ENCODE results near the gene CTIF.
"Not testable (repeated sequence)": the region's sequence is repeated elsewhere in the genome, so short reads cannot be mapped to it uniquely, and the experiment has no call there.

The CTIF gene

DNA sequence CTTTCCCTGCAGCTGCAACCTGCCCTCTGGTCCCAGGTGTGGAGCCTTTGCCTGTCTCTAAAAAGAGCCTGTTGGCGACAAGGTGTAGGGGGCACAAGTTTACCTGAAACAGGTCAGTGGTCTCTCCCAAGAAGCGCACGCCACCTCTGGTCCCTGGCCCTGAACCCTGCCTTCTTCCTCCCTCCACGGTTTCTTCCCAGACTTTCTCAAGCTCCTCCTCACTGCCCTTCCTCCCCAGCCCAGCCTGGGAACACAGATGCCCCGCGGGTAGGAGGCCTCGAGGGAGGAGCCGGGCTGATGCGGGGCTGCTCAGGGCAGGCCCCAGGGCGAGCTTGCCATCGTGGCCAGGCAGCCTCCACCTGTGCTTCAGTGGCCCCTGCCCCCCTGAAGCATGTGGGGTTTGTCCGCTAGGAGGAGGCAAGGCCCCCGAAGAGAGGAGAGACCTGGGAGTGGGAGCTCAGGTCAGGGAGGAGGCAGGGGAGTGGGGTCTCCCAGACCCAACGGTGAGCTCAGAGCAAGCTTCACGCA is 322.4 kb downstream of the CTIF start:
- no peak for DNase-seq

DNA sequence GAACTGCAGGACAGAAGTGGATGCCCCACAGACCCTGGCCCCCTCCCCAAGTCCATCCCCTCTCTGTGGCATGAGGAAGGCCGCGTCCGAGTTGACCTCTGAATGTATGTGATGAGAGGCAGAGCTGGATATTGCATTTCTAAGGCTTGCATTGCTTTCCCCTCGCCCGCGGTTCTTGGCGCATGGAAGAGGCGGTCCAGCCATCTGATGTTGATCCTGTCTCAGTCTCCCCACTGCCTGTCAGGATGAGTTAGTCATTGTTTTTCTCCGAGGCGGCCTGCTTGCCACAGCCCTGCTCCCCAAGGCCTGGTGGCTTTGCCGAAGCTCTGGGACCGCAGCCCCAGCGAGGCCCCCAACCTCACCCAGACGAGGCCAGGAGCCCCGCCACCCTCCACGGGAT is 323.3 kb downstream of the CTIF start:
- DNase-seq = no peak

DNA sequence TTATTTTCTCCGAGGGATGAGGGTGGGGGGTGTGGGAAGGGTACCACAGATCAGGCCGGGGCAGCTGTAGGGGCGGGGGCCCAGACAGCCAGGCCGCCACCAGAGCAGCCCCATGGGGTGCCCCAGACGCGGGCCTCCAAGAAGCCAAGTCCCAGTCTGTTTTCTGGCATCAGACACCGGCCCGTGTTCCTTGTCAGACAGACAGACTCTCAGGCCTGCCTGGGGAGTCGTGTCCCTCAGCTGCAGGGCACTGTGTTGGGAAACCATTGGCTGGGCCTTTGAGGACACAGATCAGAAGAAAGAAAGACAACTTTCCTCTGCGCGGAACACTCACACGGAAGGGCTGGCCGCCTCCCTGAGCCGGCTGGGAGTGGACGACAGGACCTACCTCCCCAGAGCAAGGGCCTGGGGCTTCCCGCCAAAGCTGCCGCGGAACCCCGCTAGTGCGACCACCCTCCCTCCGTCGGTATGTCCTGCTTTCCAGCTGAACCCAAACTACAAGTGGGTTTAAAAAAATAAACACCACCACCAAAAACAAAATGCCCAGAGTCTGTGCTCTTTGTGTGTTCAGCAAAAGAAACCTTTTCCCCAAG is 323.9 kb downstream of the CTIF start:
- no peak for DNase-seq

DNA sequence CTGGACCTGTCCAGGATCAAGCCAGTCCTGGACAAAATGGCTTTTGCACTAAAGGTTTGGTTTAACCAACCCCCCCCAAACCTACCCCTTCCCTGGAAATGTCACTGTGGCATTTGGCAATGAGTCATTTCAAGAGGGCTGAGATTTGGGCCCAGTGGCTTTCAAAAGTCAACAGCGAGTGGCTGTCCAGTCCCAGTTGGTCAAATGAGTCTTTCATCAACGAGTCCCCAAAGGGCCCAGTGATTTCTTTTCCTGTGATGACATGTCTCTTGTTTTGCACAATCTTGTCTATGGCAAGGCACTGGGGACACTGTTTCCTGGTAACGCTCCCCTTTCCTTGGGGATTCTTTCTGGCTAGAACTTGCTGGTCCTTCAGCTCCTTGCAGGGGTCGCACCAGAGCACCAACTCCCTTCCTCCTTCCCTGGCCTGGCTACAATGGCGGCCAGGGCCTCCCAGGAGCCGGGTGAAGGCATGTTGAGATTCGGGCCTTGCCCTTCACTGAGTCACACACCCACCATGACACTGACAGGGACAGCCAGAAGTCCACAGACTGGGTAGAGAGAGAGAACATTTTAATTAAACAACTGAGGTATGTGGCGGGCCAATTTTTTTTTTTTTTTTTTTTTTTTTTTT is 324.7 kb downstream of the CTIF start:
- no peak for DNase-seq

DNA sequence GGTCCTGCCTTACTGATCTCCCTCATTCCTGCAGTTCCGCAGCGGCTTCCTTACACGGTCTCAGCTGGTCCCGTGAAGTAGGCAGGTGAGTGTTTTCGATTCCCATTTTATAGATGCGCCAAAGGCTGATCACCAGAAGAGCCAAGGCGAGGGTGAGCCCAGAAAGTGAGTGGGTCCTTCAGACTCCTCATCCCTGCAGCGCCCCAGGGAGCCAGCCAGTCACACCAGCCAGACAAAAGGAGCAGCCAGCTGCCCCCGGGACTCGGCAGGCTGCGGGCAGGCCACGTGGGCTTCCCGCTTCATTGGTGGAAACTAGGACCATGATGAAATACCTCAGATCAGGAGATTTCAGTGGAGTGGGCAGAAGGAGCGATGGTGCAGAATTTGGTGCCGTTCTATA is 326.0 kb downstream of the CTIF start:
- no peak for DNase-seq

DNA sequence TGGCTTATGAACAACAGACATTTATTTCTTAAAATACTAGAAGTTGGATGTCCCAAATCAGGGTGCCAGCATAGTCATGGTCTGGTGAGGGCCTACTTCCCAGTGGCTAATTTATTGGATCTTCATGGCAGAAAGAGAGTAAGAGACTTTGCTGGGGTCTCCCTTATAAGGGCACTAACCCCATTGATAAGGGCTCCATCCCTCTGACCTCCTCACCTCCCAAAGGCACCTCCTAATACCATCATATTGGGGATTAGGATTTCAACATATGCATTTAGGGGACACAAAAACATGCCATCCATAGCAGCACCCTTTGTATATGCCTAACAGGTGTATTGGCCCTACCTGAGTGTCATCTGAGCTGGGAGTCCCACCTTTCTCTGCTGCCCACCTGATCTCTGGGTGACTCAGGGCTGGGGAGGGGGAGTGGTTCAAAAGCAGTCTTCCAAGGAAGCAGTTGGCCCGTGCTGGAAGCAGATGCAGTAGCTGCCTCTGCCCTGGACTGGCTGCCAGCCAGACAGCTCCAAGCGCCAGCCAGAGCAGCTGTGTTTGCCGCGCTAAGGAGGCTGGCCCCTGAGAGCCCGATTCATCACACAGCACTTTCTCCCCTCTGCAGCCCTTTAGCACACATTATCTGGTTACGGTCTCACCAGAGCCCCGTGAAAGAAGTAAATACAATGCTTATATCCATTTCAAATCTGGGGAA is 327.4 kb downstream of the CTIF start:
- DNase-seq = no peak

DNA sequence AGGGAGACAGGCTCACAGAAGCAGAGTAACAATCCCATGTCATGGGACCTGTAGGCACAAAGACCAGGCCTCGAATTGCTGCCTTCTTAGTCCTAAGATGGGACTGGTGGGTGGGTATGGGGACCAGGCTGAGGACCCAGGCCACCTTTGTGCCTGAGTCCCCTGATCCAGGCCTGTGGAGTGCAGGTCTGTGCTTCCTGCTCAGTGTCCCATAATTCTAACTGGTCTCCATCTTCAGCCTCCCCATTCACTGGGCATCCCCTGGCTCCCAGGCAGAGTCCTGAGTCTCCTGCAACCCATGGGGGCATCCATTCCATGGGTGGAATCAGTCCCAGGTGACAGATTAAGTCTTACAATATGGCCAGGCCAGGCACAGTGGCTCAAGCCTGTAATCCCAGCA is 328.0 kb downstream of the CTIF start:
- no peak for DNase-seq

DNA sequence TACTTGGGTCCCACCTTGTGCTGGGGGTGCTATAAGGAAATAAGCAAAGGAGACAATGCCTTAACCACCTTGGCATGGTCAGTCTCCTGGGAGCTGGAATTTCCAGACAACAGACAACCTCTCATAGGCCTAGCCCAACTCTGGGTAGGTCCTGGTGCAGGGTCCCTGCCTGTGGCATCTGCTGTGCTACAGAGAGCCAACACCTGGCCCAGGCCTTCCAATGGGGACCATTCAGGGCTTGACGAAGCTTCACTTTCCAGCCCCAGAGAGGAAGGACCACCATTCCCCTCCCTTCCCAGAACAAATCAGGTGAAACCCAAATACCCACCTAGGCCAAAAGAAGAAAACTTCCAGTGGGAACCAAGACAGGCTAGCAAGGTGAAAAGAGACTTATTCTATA is 329.1 kb downstream of the CTIF start:
- DNase-seq = no peak

DNA sequence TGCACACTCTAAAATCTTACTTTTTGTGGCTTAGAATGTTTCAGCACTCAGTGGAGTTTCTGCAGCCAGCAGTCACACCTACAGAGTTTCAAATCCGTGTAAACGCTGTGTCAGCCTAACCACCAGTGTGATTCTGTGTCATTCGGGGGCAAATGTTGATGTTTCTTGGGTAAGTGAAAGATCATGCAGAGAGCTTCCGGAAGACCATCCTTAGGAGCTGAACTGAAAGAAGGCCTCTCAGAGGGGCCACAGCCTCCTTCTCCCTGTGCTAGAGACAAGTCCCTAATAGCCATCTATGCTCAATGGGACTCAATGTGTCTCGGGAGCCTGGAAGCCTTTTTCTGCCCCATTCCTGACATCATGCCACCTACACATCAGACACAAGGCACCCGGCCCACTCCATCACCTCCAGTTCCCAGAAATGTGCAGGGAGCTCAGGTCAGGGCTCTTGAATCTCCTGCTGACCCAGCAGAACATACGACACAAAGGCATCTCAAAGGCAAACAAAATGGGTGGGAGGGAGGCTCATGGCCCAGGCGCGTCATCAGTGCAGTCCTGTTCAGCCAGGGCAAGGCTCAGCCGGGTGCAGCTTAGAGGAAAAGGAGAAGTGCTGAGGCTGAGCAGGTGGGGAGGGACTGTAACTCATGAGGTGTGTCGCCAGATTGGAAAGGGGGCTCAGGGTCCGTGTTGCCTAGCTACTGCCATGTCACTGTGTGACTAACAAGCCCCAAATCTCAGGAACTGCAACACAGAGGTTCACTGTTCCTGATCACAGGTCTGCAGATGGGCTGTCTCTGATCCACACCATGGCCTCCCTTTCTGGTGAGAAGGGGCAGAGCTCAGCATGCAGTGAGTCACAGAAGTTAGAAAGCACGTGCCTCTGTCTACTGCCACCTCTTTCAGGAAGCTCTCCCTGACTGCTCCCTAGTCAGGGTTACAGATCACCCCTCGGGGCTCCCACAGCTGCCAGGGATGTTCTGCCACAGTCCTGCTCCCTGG is 329.9 kb downstream of the CTIF start:
- DNase-seq = no peak

DNA sequence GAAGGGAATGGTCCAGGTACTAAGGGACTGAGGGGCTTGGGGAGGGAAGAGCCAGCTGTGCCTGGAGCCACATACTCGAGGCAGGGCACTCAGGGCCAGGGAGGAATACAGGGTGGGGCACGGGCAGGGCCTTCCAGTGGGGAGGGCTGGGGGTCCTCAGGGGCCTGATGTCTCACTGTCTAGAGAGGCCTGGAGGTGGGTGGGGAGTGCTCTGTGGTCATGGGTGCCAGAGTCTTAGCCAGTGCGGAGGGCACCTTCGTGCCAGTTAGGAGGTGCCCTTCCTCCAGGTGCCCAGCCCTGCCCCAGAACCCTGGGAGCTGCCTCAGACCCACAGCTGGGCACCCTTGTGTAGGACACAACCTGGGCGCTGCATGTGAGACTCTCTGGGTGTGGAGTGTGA is 330.8 kb downstream of the CTIF start:
- DNase-seq = no peak

DNA sequence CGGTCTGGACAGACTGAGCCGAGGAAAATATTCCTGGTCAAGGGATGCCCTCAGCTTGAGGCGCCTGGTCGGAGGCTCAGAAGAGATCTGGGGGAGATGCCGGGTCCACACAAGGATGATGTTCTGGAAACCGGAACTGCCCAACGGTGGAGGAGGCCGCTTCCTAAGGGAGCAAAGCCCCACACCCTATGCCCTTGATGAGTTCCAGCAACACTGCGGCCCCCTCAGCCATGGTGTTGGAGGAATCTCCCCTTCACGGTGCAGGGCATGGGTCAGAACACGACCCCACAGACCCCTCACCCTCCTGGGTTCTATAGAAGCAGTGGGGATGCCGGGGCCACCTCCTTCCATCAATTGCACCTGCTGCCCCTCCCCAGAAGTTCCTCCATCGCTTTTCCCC is 332.1 kb downstream of the CTIF start:
- DNase-seq = not testable (repeated sequence)

DNA sequence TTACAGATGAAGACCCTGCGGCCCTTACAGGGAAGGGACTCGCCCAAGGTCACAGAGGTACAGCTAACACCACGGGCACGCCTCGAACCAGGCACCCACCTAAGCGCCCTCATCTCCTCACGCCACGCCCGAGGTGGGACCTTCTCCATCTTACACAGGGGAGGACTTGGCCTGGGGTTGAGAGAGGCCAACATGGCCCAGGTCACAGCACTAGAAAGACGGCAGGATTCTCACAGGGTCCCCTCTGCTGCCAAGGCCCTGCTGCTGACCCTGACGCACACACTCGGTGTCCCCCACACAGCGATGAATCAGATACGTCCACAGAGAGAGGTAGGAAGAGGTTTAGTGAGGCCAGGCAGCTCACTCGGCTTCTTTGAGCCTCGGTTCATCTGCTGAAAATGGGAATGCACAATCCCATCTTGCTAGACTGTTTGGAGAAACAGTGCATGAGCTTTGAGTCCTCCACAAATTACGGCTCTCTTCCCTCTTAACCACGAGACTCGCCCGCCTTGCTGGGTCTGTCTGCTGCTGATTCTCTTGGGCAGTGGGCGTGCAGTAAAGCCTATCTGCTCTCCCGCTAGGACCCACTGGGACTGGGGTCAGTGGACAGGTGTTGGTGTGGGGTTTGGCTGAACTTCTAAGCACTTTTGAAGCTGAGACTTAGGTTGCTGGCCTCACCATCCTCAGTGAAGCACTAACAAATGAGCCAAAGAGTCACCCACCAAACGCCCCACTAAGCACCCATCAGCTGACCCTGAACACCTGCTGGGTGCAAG is 332.7 kb downstream of the CTIF start:
- no peak for DNase-seq

DNA sequence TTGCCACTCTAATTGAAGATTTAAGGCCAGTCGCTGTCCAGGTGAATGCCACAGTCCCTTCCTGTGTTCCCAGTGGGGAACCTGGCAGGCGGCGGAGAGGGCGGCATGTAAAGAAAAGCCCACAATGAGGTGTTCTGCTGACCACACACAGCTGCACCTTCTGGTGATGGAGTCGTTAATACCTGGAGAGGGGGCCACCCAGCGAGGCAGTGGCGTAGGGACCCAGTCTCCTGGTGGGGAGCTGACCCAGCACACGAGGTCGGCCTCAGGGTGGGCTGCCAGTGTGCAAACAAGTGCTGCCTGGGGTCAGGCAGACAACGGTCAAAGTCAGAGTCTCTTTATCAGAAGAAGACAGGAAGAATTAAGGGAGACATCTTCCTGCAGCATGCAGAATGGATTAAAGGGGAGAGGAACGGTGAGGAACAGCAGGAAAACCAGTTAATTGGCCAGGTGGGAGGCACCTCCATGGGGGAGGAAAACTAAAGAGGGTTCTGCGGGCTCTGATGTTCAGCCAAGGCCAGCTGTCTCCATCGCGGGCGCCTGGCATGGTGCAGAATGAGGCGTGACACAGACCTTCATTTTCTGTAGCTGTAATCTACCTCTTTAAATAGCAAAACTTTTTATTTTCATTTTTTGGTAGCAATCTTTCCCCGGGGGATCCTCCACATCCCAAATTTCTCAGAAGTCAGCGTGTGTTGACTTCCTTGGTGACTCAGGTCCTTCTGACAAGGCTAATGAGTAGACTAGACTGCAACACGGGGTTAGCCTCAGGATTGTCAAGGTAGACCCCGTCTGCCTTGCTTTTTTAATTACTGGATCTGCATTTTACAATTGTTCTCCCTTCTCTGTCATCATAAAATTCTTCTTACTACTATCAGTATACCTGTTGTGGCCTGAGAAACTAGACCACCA is 333.7 kb downstream of the CTIF start:
- DNase-seq = no peak

DNA sequence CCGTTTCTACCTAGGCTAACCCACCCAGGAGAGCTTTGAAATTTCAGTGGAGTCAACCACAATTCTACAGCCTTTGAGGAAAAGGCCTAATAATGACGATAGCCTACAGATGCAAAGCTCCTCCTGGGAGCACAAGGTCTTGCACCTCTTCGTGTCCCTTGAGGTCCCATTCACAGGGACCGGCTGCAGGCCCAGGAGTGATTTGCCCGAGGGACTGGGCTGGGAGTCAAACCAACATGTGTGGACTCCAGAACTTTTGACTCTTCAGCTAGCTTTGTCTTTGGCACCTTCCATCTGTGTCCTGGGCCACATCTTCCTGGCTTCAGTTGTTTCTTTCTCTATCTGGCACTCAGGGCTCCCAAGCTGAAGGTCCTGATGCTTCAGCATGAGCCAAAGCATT is 335.4 kb downstream of the CTIF start:
- DNase-seq = no peak

DNA sequence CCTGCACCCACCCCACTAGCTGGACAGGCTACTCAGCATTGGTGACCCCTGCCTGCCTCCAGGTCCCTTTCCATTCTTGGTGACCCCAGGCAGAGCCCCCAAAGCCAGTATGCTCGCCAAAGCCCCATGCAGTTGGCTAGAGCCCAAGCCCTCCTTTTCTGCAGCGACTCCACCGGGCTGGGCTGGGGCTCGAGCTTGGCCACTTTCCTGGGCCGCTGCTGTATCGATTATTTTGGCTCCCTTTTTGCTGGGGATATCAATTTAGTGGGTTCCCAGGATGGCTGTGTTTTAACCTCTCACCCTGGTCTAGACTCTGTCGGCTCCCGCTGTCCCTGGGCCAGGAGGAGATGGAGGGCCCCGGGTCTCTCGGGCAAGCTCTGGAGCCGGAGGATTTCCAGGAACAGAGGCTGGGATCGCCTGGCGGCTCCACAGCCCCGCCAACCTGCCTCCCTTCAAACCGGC is 335.9 kb downstream of the CTIF start:
- DNase-seq = no peak

DNA sequence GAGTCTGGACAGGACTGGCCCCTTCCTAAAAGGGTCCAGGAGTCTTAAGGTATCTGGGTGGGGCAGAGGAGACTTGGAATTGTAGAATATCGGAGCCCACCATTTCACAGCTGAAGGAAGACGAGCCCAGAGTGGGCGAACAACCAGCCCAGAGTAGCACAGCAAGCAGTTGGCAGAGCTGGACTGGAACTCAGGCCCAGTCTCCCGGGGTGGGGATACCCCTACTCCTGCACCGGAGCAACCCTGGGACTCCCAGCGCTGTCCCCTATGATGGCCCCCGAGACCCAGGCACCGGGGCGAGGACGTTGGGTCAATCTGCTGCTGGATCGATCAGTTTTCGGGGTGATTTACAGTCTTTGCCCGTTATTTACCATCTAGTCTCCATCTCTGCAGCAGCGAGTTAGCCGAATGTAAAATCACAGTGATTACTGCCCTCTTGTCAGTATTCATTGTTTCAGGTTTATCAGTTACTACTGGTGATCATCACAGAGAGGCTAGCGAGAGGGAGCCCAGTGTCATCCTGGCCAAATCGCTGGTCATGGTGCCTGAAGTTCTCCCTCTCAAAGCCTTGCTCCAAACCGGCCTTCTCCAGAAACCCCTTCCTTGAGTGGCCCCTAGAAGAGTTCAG is 336.6 kb downstream of the CTIF start:
- DNase-seq = no peak

DNA sequence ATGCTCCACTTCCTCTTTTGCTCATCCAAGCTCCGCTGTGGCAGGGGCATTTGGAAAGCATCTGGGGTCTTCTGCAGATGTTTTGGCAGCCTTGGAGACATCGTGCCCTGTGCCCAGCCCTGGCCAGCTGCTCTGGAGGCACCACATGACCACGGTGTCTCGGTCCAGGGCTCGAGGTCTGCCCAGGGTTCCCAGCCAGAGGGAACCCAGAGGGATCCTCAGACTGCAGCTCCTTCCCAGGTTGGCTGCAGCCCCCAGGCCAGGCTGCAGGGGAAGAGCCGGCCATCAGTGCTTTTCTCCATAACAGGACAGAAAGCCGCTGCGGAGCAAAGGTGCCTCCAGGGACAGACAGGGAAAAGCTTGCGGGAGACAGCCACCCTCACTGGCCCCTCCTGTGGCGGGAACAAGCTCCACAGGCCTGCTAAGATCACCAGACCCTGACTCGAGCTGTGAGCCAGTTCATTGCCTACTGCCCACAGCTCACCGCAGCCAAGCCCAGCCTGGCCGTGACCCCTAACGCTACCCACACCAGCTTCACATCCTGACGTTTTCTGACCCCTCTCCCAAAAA is 337.2 kb downstream of the CTIF start:
- no peak for DNase-seq

DNA sequence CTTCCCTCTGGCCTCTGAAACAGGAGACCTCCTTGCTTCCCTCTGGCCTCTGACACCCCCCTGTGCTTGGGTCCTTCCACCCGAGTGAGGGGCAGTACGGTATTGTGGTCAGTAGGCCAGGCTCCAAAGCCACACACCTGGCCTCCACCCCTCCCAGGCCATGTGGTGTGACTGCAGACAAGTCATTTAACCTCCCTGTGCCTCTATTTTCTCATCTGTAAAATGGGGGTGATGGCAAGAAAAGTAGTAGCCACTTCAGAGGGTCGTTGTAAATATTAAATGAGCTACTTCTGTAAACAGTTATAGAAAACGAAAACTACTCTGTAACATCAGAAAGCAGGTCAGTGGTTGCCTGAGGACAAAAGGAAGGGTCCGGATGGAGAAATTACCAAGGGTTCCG is 337.8 kb downstream of the CTIF start:
- no peak for DNase-seq

DNA sequence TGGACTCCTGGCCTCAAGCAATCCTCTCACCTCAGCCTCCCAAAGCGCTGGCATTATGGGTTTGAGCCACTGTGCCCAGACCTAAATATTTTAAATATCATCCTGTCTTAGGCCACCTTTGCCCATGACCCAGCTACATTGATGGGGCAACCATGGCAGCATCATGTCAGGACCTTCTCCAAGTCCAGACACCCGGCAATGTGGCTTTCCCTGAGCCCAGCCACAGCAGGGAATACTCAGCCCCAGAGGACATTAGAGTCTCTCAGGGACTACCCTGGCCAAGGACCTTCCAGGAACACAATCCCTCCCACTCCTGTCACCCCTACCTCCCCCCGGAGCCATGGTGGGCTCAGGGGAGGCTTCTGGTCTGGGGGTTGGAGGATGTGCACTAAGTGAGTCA is 339.1 kb downstream of the CTIF start:
- DNase-seq = no peak

DNA sequence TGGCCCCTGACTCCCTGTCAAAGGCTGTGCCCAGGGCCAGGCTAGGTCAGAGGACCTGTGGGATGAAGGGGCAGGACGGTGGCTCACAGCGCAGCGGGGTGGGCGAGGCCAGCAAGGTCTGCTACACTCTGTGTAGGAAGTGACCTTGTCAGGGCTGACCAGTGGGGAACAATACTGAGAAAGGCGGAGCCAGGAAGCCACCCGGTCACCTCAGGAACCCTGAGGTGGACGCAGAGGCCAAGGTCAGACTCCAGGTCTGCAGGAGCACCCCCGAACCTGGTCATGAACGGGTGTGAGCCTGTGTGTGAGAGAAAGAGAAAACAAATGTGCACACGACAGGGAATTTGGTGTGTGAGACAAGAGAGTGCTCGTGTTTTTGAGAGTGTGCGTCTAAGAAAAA is 339.6 kb downstream of the CTIF start:
- DNase-seq = no peak

Data from activated CD4-positive, alpha-beta T cell treated with anti-CD3 and anti-CD28 coated beads, Interleukin-2, amount 50 U/mL, for 4 hours (primary cell).